Right lobe of liver (tissue), 4 donors: ENCODE data around the gene MBNL2.

ENCODE experiments used
- POLR2A ChIP-seq: fragments of 450-650 bp; IDR thresholded peaks from one replicate; pipeline ENCODE4 v1.6.1; 2017; ENCODE audit warnings: antibody characterized with exemption, mild to moderate bottlenecking
- TF ChIP-seq, protein P1 (sequence below), 4 donors: fragments of 200-600 bp in 3 of 4; fragments of 450-650 bp in 1 of 4; IDR thresholded peaks; one replicate each; pipeline versions ENCODE4 v1.5.1 to v1.8.0; 2016 to 2022; ENCODE audit warnings: antibody characterized with exemption in 4 of 4, mild to moderate bottlenecking in 2 of 4
- donor health status: DM: no; HTN: no; CAD: no.
- donor health status: DM: no; HTN: no; CAD: no.
- donor health status: DM: no; HTN: yes; CAD: no.

DNA sequence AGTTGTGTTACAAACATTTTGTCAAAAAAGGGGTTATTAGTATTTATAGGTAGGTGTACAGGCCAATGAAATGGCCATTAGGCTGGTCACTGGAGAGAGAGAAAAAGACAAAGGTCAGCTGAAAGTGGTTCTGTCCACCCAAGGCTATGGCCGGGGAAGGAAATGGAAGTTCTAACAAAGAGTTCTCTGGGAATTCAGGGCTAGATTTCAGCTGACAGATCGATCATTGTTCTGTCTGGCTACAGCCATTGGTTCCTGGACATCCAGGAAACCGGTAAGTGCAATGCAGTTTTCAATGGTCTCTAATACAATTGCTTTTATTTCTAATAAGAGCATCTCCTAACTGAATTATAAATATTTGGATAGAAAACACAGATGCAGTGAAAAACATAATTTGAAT is 42.5 kb downstream of the MBNL2 start:
- TF ChIP-seq, protein P1, sequence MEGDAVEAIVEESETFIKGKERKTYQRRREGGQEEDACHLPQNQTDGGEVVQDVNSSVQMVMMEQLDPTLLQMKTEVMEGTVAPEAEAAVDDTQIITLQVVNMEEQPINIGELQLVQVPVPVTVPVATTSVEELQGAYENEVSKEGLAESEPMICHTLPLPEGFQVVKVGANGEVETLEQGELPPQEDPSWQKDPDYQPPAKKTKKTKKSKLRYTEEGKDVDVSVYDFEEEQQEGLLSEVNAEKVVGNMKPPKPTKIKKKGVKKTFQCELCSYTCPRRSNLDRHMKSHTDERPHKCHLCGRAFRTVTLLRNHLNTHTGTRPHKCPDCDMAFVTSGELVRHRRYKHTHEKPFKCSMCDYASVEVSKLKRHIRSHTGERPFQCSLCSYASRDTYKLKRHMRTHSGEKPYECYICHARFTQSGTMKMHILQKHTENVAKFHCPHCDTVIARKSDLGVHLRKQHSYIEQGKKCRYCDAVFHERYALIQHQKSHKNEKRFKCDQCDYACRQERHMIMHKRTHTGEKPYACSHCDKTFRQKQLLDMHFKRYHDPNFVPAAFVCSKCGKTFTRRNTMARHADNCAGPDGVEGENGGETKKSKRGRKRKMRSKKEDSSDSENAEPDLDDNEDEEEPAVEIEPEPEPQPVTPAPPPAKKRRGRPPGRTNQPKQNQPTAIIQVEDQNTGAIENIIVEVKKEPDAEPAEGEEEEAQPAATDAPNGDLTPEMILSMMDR (IDR thresholded peaks at IDR 0.05): no peak
- TF ChIP-seq POLR2A: no peak
